NCI-H1417 (cell line): ENCODE measurements around the gene HECTD2.
"Not testable (repeated sequence)": the region's sequence is repeated elsewhere in the genome, so short reads cannot be mapped to it uniquely, and the experiment has no call there.

Experiments used
- DNase-seq, 3 experiments: peaks; one replicate each; lab custom pipeline; 2025; lab: John Stamatoyannopoulos, UW

The HECTD2 gene

GRCh38 chr10:91536733-91537132 lies 126.6 kb downstream of the HECTD2 start:
- no peak for DNase-seq

DNA sequence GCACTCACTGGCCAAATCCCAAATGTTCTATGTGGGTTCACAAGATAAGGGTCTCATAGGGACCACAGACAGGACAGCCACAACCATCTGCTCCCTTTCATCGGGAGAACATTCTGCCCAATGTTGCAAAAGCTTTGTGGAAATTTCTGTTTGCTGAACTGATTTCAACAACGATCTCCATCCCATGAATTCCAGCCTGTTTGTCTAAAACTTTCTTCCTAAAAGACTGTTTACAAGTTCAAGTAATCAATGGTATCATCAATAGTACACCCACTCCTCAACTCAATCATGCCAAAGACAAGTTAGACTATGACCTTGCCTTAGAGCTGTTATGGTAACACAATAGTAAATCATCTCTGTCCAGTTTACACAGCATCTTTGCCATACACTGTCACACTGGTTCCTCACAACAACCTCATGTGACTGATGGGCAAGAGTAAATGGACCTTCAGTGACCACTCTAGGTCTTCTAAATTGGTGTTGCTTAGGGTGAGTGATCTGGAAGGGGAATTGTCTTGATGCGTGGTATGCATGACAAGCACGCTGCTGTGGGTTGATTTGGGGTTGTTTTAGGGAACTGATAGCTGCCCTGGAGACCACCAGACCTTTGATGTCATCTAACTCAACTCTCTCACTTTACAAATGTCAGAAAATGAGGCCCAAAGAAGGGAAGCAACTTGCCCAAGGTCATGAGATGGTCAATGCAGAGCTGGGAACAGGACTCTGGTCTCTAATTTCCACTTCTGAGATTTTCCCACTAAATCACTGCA lies 127.7 kb downstream of the HECTD2 start:
- DNase-seq, result no peak

DNA sequence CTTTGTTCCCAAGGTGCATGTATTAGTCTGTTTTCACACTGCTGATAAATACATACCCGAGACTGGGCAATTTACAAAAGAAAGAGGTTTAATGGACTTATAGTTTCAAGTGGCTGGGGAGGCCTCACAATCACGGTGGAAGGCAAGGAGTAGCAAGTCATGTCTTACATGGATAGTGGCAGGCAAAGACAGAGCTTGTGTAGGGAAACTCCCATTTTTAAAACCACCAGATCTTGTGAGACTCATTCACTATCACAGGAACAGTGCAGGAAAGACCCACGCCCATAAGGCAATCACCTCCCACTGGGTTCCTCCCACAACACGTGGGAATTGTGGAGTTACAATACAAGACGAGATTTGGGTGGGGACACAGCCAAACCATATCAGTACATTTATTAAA lies 129.8 kb downstream of the HECTD2 start:
- DNase-seq, result no peak

DNA sequence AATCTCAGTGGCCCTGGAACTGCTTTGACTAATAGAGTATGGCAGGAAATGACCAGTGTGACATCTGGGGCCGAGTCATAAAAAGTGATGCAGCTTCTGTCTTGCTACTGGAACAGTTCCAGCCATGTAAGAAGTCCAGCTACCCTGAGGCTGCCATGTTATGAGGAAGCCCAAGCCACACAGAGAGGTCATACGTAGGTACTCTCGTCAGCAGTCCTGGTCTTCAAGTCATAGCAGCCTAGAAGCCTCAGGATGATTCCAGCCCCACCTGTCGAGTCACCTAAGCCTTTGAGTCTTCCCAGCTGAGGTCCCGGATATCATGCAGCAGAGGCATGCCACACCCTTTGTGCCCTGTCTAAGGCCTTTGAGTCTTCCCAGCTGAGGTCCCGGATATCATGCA lies 130.6 kb downstream of the HECTD2 start:
- DNase-seq, result no peak

DNA sequence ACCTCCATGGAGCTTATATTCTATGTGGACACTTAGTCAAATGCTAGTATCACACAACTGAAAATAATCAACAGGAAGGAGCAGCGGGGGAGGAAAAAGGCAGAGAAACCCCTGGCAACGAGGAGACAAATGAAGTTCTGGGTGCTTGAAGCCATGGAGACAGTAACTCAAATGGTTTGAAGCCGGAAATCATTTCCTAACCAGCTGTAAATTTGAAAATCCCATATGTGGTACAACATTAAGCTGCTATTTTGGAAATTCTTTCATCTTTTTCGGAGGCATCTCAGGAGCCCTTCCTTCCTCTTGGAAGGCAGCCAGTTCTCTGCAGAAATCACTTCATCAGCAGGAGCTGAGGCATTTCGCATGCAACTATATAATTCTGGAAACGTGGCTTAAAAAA lies 131.3 kb downstream of the HECTD2 start:
- peak in 2 of 3 experiments; percentile 6 to 40 for DNase-seq

- DNase-seq, result no peak
These were observed 135.2 kb downstream of the HECTD2 start for GRCh38 chr10:91545384-91545783.

GRCh38 chr10:91545838-91546237 lies 135.7 kb downstream of the HECTD2 start:
- no peak for DNase-seq

GRCh38 chr10:91549262-91549661 lies 139.1 kb downstream of the HECTD2 start:
- DNase-seq, result no peak

DNA sequence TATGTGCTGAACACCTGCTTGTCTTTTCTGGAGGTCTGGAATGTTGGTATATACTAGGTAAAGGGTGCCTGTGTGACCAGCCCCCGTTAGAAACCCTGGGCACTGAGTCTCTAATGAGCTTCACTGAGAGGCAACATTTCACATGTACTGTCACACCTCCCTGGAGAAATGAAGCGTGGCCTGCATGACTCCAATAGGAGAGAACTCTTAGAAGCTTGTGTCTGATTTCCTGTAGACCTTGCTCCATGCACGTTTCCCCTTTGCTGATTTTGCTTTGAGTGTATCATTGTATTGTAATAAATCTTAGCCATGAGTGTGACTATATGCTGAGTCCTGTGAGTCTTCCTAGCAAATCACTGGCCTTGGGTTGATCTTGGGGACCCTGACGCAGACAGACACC lies 139.9 kb downstream of the HECTD2 start:
- no peak for DNase-seq

- peak in 2 of 3 experiments; percentile 25 to 63 for DNase-seq
These were observed 141.7 kb downstream of the HECTD2 start for GRCh38 chr10:91551856-91552255.

GRCh38 chr10:91552274-91553095 lies 142.3 kb downstream of the HECTD2 start:
- DNase-seq, result peak in 2 of 3 experiments; percentile 1 to 7

- no peak for DNase-seq
These were observed 145.3 kb downstream of the HECTD2 start for GRCh38 chr10:91555455-91555854.

DNA sequence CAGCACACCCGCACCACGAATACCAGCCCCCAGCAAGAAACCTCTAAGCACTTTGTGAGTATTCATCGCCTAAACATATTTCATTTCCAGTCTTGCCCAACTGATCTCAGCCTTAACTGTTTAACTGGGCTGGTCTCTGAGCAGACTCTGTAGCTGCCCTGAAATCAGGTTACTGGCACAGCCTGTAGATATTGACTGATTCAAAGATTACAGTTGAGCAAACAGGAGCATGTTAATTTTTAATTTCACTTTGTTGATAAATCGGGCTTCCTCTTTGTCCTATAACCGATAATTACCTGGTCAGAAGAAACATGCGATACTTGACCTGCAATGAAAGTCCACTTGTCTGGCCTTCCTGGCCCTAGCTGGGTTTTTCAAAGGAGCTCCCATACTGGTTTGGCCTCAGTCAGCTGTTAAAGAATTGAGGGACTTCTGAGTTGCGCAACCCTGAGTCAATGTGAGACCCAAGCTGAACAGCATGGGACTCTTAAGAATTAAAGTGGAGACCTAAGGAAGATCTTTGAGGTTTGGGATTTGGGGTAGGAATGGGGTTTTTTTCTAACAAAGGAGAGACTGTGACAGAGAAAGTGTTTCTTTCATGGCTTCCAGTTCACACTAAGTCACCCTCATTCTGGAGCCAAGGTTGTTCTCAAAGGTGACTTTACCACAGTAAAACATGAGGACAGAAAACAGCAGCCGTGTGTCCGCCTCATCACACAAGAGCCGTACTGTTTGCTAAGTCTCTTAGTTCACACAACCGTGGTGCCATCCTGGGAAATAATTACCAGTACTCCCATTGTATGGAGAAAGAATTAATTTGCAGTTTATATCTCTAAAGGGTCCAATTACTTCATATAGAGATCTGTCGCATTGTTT lies 146.8 kb downstream of the HECTD2 start:
- DNase-seq, result peak in 2 of 3 experiments; percentile 25 to 60

DNA sequence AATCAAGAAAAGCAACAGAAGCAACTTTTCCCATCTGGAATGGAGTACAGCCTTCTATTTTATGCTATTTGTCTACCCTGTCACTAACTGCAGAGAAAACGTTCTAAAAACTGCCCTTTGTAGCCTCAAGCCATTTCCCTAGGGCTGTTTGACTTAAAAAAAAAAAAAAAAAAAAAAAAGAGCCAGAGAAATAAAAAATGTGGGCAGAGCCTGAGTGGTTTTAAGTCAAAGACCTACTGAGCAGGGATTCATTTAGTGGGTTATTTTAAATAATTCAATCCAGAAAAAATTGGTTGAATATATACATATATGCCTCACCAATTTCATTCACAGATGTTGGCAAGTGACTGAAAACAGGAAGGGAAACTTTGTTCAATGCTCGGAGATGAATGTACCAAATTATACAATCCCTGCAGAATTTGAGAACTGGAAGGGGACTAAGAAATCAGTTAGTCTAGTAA lies 147.5 kb downstream of the HECTD2 start:
- DNase-seq, result peak in 1 of 3 experiments; percentile 60

GRCh38 chr10:91558473-91558872 lies 148.3 kb downstream of the HECTD2 start:
- DNase-seq, result no peak

GRCh38 chr10:91559169-91559568 lies 149.0 kb downstream of the HECTD2 start:
- DNase-seq, result no peak

DNA sequence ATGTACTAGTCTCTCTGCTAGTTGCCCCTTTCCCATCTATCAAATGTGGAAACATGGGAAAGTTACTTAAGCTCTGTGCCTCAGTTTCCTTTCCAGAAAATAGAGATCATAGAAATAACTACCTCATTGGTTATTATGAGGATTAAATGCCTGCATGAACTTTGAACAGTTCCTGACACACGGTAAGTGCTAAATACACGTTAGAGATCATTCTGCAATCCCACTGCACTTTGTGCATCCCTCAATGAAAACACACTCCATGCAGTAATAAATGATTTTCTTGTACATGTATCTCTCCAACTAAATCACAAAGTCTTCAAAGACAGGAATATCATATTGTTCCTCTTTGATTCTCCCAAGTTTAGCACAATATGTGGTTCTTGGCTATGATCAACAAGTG lies 149.6 kb downstream of the HECTD2 start:
- no peak for DNase-seq

GRCh38 chr10:91560827-91561226 lies 150.7 kb downstream of the HECTD2 start:
- DNase-seq, result not testable (repeated sequence)

DNA sequence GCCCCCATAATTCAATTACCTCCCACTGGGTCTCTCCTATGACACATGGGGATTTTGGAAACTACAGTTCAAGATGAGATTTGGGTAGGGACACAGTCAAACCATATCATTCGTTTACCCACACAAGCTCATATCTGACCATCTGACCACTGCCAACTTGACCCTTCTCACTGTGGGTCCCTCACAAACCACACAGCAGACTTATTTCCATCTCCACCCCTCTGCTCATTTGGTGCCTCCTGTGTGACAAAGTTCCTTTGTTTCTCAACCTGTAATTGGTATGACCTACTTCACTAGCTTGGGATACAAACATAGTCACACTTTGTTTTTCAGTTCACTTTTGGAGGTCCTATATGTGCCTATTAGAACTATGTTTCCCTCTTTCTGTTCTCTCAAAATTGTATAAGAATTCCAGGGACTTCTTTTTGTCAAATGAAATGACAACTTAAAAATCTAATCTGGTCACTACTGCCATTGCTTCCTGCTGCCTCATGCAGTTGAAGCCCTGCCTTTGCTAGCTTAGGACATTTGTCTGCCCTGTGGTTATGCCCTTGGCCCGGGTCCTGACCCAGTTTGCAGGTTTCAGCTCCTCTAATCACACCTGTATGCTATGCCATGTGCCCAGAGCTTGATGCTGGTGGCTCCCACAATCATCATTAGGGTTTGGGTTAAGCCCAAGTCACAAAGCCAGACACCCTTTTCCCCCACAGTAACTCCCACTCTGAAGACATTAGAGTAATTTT lies 152.9 kb downstream of the HECTD2 start:
- no peak for DNase-seq

GRCh38 chr10:91564026-91564425 lies 153.9 kb downstream of the HECTD2 start:
- no peak for DNase-seq
